HepG2 (cell line): Measurements from ENCODE around the gene AAMP. TPM values are rescaled to one million over a fixed set of nuclear protein-coding genes. Genes with fewer than 3 reads are reported as not detected.

ENCODE experiments used
- CREM ChIP-seq, 2 experiments: sonication (generic) in 1 of 2; formaldehyde crosslinking in 1 of 2; IDR thresholded peaks; 2 replicates each; pipeline versions ENCODE4 v1.4.0 to v1.6.1; 2016 to 2020; ENCODE audit warnings: antibody characterized with exemption in 1 of 2, mild to moderate bottlenecking in 1 of 2, missing genetic modification reagents in 1 of 2
- ESRRA ChIP-seq: sonication (generic); formaldehyde crosslinking; IDR thresholded peaks from 2 replicates; pipeline ENCODE4 v1.5.1; 2020; ENCODE audit warnings: mild to moderate bottlenecking, low read depth, missing genetic modification reagents
- FOXJ3 ChIP-seq: sonication (generic); formaldehyde crosslinking; IDR thresholded peaks from 2 replicates; pipeline ENCODE4 v1.4.0; 2020; ENCODE audit warnings: missing genetic modification reagents, mild to moderate bottlenecking, borderline replicate concordance
- GABPB1 ChIP-seq: IDR thresholded peaks from 2 replicates; pipeline ENCODE4 v1.6.1; 2016; ENCODE audit warnings: mild to moderate bottlenecking, missing genetic modification reagents, moderate library complexity, missing compliant biosample characterization
- KLF11 ChIP-seq: IDR thresholded peaks from 2 replicates; pipeline ENCODE4 v1.6.1; 2016; ENCODE audit warnings: missing compliant biosample characterization
- MAFG ChIP-seq: sonication (generic); formaldehyde crosslinking; IDR thresholded peaks from 2 replicates; pipeline ENCODE4 v1.5.1; 2020; ENCODE audit warnings: mild to moderate bottlenecking, missing genetic modification reagents
- MTA3 ChIP-seq: sonication (generic); formaldehyde crosslinking; IDR thresholded peaks from 2 replicates; pipeline ENCODE4 v1.4.0; 2020; ENCODE audit warnings: missing genetic modification reagents
- PCBP2 ChIP-seq: fragments of 200-400 bp; formaldehyde crosslinking; optimal IDR thresholded peaks from 2 replicates; pipeline ENCODE3; 2018; ENCODE audit warnings: low read length, low read depth; ENCODE audit not compliant: poor library complexity, severe bottlenecking
- RXRA ChIP-seq: sonication (generic); formaldehyde crosslinking; IDR thresholded peaks from 2 replicates; pipeline ENCODE4 v1.5.1; 2020; ENCODE audit warnings: missing genetic modification reagents
- SAP130 ChIP-seq: IDR thresholded peaks from 2 replicates; pipeline ENCODE4 v1.6.1; 2016; ENCODE audit warnings: low read depth
- SETDB1 ChIP-seq: sonication (generic); formaldehyde crosslinking; IDR thresholded peaks from 2 replicates; pipeline ENCODE4 v1.5.1; 2020; ENCODE audit warnings: missing genetic modification reagents, mild to moderate bottlenecking, borderline replicate concordance
- SIX1 ChIP-seq: sonication (generic); formaldehyde crosslinking; IDR thresholded peaks from 2 replicates; pipeline ENCODE4 v1.4.0; 2020; ENCODE audit warnings: missing genetic modification reagents, borderline replicate concordance
- SMARCC2 ChIP-seq: fragments of 450-650 bp; IDR thresholded peaks from 2 replicates; pipeline ENCODE4 v1.6.1; 2017; ENCODE audit warnings: antibody characterized with exemption, mild to moderate bottlenecking
- SMYD3 ChIP-seq: sonication (generic); formaldehyde crosslinking; IDR thresholded peaks from 2 replicates; pipeline ENCODE4 v1.8.1; 2023; ENCODE audit warnings: mild to moderate bottlenecking, missing genetic modification reagents
- TBL1XR1 ChIP-seq: fragments of 150-350 bp; IDR thresholded peaks from 2 replicates; pipeline ENCODE4 v1.6.1; 2014; ENCODE audit warnings: borderline replicate concordance, low read length; ENCODE audit not compliant: partially characterized antibody
- TOPORS ChIP-seq: sonication (generic); formaldehyde crosslinking; IDR thresholded peaks from 2 replicates; pipeline ENCODE4 v1.8.0; 2023; ENCODE audit warnings: mild to moderate bottlenecking, missing genetic modification reagents
- ZFYVE20 ChIP-seq: sonication (generic); formaldehyde crosslinking; IDR thresholded peaks from 2 replicates; pipeline ENCODE4 v1.8.0; 2023; ENCODE audit warnings: low read depth, mild to moderate bottlenecking, moderate library complexity, missing genetic modification reagents, borderline replicate concordance
- ZNF7 ChIP-seq: IDR thresholded peaks from 2 replicates; pipeline ENCODE4 v1.6.1; 2016; ENCODE audit warnings: missing biosample characterization, missing genetic modification reagents
- ZNF720 ChIP-seq: sonication (generic); formaldehyde crosslinking; IDR thresholded peaks from 2 replicates; pipeline ENCODE4 v1.4.0; 2020; ENCODE audit warnings: missing genetic modification reagents
- polyA plus RNA-seq, 8 experiments: library from polyadenylated mRNA; depleted of rRNA in 3 of 8; stranded (reverse) in 7 of 8; unstranded in 1 of 8; fragments of >200 nt; fragmentation: Illumina TruSeq in 4 of 8; extraction: Trizol in 4 of 8; gene quantifications; 2 replicates each; pipeline versions ENCODE4 v1.2.1 to v1.2.3, GENCODE V29; 2011 to 2016; ENCODE audit warnings: low read depth in 4 of 8, missing spikeins in 1 of 8, mixed read lengths in 1 of 8; ENCODE audit not compliant: insufficient read depth in 1 of 8
- total RNA-seq, 5 experiments: library from RNA; depleted of rRNA; stranded (reverse); fragments of >200 nt; fragmentation: Illumina TruSeq; extraction: Trizol; gene quantifications; 2 replicates each; pipeline ENCODE4 v1.2.3, GENCODE V29; 2016; ENCODE audit warnings: low read depth in 1 of 5
- TF ChIP-seq, protein P1 (sequence below): sonication (generic); formaldehyde crosslinking; IDR thresholded peaks from 2 replicates; pipeline ENCODE4 v1.5.0; 2020; ENCODE audit warnings: missing genetic modification reagents
- TF ChIP-seq, protein P2 (sequence below): IDR thresholded peaks from 2 replicates; pipeline ENCODE4 v1.6.1; 2018; ENCODE audit warnings: missing genetic modification reagents, mild to moderate bottlenecking, missing compliant biosample characterization
- TF ChIP-seq, protein P3 (sequence below): sonication (generic); formaldehyde crosslinking; IDR thresholded peaks from 2 replicates; pipeline ENCODE4 v1.5.0; 2020; ENCODE audit warnings: mild to moderate bottlenecking, missing genetic modification reagents, moderate library complexity
- TF ChIP-seq, protein P4 (sequence below): IDR thresholded peaks from 2 replicates; pipeline ENCODE4 v1.6.1; 2016; ENCODE audit warnings: mild to moderate bottlenecking, missing biosample characterization, missing genetic modification reagents
- TF ChIP-seq, protein P5 (sequence below): sonication (generic); formaldehyde crosslinking; IDR thresholded peaks from 2 replicates; pipeline ENCODE4 v1.5.0; 2020; ENCODE audit warnings: missing genetic modification reagents

The AAMP gene
- total and polyA plus RNA-seq, 2 of the 13 experiments (the other 11 are each of a cell fraction or from before 2014, with no cell fraction given) = 110 to 186 TPM

DNA sequence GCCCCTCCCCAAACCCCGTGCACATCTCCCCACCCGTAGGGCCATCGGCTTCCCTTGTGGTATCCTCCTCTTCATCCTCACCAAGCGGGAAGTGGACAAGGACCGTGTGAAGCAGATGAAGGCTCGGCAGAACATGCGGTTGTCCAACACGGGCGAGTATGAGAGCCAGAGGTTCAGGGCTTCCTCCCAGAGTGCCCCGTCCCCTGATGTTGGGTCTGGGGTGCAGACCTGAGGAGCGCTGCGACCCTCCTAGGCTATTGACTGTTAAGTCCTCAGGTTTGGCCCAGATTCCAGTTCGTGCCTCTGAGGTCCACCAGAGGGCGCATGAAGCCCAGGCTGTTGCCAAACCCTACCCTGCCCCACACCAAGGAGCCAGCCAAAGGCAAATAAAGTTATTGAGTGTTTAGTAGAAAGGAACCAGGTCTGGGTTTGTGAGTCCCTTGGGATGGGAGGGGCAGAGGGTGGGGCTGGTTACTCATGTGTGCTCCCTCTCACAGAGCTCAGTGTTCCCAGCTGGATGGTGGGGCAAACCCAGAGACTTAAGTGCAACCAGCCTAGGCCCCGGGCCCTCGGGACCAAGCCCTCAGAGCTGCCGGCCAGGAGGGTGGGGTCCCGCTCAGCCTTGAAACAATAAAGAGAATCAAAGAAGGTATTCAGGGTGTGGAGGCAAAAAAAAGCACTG, 2.7 kb upstream of the AAMP start (continued):
- TF ChIP-seq CREM (IDR thresholded peaks at IDR 0.05) (no peak), CREM (CRISPR knock-in tag; IDR thresholded peaks at IDR 0.05) (no peak), ZNF720 (CRISPR knock-in tag) (no peak), SMYD3 (0 out of 2 replicates have a peak, but pooled peaks have one; percentile 38), FOXJ3 (CRISPR knock-in tag) (no peak), ZNF7 (CRISPR knock-in tag) (no peak), TBL1XR1 (no peak), KLF11 (no peak), SAP130 (CRISPR knock-in tag) (peak; percentile 66), MTA3 (CRISPR knock-in tag) (no peak), MAFG (CRISPR knock-in tag) (no peak), ZFYVE20 (no peak), SMARCC2 (no peak), SIX1 (CRISPR knock-in tag) (no peak), PCBP2 (no peak), TOPORS (no peak), ESRRA (CRISPR knock-in tag) (no peak), SETDB1 (CRISPR knock-in tag) (no peak), GABPB1 (peak; percentile 29; the same call in 1 of the 2 replicates), RXRA (CRISPR knock-in tag) (peak; percentile 52; the same call in 1 of the 2 replicates)
- TF ChIP-seq, protein P1, sequence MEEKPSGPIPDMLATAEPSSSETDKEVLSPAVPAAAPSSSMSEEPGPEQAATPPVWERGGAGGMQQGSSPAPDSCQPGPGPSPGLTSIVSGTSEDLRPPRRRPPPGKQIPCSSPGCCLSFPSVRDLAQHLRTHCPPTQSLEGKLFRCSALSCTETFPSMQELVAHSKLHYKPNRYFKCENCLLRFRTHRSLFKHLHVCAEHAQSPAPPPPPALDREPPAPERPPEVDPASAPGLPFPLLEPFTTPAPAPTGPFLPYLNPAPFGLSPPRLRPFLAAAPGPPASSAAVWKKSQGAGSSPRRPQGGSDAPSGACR (CRISPR knock-in tag) = no peak
- TF ChIP-seq, protein P2, sequence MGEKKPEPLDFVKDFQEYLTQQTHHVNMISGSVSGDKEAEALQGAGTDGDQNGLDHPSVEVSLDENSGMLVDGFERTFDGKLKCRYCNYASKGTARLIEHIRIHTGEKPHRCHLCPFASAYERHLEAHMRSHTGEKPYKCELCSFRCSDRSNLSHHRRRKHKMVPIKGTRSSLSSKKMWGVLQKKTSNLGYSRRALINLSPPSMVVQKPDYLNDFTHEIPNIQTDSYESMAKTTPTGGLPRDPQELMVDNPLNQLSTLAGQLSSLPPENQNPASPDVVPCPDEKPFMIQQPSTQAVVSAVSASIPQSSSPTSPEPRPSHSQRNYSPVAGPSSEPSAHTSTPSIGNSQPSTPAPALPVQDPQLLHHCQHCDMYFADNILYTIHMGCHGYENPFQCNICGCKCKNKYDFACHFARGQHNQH = peak; percentile 67
- TF ChIP-seq, protein P3, sequence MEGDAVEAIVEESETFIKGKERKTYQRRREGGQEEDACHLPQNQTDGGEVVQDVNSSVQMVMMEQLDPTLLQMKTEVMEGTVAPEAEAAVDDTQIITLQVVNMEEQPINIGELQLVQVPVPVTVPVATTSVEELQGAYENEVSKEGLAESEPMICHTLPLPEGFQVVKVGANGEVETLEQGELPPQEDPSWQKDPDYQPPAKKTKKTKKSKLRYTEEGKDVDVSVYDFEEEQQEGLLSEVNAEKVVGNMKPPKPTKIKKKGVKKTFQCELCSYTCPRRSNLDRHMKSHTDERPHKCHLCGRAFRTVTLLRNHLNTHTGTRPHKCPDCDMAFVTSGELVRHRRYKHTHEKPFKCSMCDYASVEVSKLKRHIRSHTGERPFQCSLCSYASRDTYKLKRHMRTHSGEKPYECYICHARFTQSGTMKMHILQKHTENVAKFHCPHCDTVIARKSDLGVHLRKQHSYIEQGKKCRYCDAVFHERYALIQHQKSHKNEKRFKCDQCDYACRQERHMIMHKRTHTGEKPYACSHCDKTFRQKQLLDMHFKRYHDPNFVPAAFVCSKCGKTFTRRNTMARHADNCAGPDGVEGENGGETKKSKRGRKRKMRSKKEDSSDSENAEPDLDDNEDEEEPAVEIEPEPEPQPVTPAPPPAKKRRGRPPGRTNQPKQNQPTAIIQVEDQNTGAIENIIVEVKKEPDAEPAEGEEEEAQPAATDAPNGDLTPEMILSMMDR = peak; percentile 98
- TF ChIP-seq, protein P4, sequence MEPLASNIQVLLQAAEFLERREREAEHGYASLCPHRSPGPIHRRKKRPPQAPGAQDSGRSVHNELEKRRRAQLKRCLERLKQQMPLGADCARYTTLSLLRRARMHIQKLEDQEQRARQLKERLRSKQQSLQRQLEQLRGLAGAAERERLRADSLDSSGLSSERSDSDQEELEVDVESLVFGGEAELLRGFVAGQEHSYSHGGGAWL (CRISPR knock-in tag) = no peak
- TF ChIP-seq, protein P5, sequence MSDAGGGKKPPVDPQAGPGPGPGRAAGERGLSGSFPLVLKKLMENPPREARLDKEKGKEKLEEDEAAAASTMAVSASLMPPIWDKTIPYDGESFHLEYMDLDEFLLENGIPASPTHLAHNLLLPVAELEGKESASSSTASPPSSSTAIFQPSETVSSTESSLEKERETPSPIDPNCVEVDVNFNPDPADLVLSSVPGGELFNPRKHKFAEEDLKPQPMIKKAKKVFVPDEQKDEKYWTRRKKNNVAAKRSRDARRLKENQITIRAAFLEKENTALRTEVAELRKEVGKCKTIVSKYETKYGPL = no peak
